ENCODE data around the gene PAGE2B.
"Not testable (repeated sequence)": the region's sequence is repeated elsewhere in the genome, so short reads cannot be mapped to it uniquely, and the experiment has no call there.

GRCh38 chrX:55050599-55050998, 24.2 kb upstream of the PAGE2B start:
- not testable (repeated sequence) for TF ChIP-seq ZNF8, CSDC2 (CRISPR knock-in tag; IDR thresholded peaks at IDR 0.05)

Data from SK-N-SH treated with all-trans-retinoic acid at 6 μM for 48 hours (cell line).